H9 (cell line): ENCODE data around the gene KLK15. TPM values are rescaled to one million over a fixed set of nuclear protein-coding genes. Genes with fewer than 3 reads are reported as not detected.

Experiments
- DNase-seq: peaks from one replicate; pipeline ENCODE4 v3.0.0-alpha.2; 2017
- H2AFZ ChIP-seq: one replicate; pipeline ENCODE4 v1.6.1; 2013; ENCODE audit warnings: mild to moderate bottlenecking, low read length, control low read depth, moderate library complexity
- H2AK5ac ChIP-seq: 2 replicates; pipeline ENCODE4 v1.6.1; 2013; ENCODE audit warnings: low read length, control low read depth, mixed read lengths; ENCODE audit not compliant: insufficient read length
- H2BK120ac ChIP-seq: one replicate; pipeline ENCODE4 v1.6.1; 2013; ENCODE audit warnings: low read depth, mild to moderate bottlenecking, low read length, control low read depth, inconsistent platforms; ENCODE audit not compliant: poor library complexity, severe bottlenecking
- H2BK12ac ChIP-seq: 2 replicates; pipeline ENCODE4 v1.6.1; 2013; ENCODE audit warnings: low read length, control low read depth, mixed read lengths, low read depth; ENCODE audit not compliant: insufficient read length
- H2BK15ac ChIP-seq: 2 replicates; pipeline ENCODE4 v1.6.1; 2013; ENCODE audit warnings: low read depth, low read length, control low read depth
- H2BK20ac ChIP-seq: one replicate; pipeline ENCODE4 v1.6.1; 2013; ENCODE audit warnings: low read depth, mild to moderate bottlenecking, low read length, control low read depth, inconsistent platforms; ENCODE audit not compliant: poor library complexity, severe bottlenecking
- H2BK5ac ChIP-seq: 2 replicates; pipeline ENCODE4 v1.6.1; 2013; ENCODE audit warnings: low read length, control low read depth, mixed read lengths; ENCODE audit not compliant: insufficient read length
- H3K14ac ChIP-seq: 2 replicates; pipeline ENCODE4 v1.6.1; 2013; ENCODE audit warnings: low read length, control low read depth; ENCODE audit not compliant: insufficient read depth
- H3K18ac ChIP-seq: 2 replicates; pipeline ENCODE4 v1.6.1; 2013; ENCODE audit warnings: low read depth, mild to moderate bottlenecking, mixed read lengths, low read length, control low read depth; ENCODE audit not compliant: insufficient read length
- H3K23ac ChIP-seq: 2 replicates; pipeline ENCODE4 v1.6.1; 2013; ENCODE audit warnings: low read length, control low read depth, mixed read lengths, low read depth; ENCODE audit not compliant: insufficient read length
- H3K23me2 ChIP-seq: 2 replicates; pipeline ENCODE4 v1.6.1; 2013; ENCODE audit warnings: low read depth, mild to moderate bottlenecking, mixed read lengths, low read length, control low read depth; ENCODE audit not compliant: insufficient read length, poor library complexity, severe bottlenecking
- H3K27ac ChIP-seq: 2 replicates; pipeline ENCODE4 v1.5.1; 2013; ENCODE audit warnings: low read length, control low read depth, mixed read lengths, low read depth; ENCODE audit not compliant: insufficient read length
- H3K27me3 ChIP-seq: 2 replicates; pipeline ENCODE4 v1.6.1; 2013; ENCODE audit warnings: low read length, control low read depth, inconsistent platforms; ENCODE audit not compliant: insufficient read depth
- H3K4ac ChIP-seq: 2 replicates; pipeline ENCODE4 v1.6.1; 2013; ENCODE audit warnings: low read depth, mild to moderate bottlenecking, control low read depth, inconsistent platforms, low read length, moderate library complexity
- H3K4me1 ChIP-seq: 2 replicates; pipeline ENCODE4 v1.6.1; 2013; ENCODE audit warnings: low read length, control low read depth, inconsistent platforms; ENCODE audit not compliant: insufficient read depth
- H3K4me2 ChIP-seq: 2 replicates; pipeline ENCODE4 v1.6.1; 2013; ENCODE audit warnings: low read length, control low read depth, mixed read lengths; ENCODE audit not compliant: insufficient read length, insufficient read depth
- H3K56ac ChIP-seq: 2 replicates; pipeline ENCODE4 v1.6.1; 2013; ENCODE audit warnings: low read depth, mild to moderate bottlenecking, mixed read lengths, low read length, control low read depth; ENCODE audit not compliant: insufficient read length
- H3K79me1 ChIP-seq: 2 replicates; pipeline ENCODE4 v1.6.1; 2013; ENCODE audit warnings: low read depth, mild to moderate bottlenecking, moderate library complexity, low read length, control low read depth, inconsistent platforms; ENCODE audit not compliant: insufficient read depth, poor library complexity, severe bottlenecking
- H3K79me2 ChIP-seq: 2 replicates; pipeline ENCODE4 v1.6.1; 2013; ENCODE audit warnings: low read length, control low read depth, inconsistent platforms; ENCODE audit not compliant: insufficient read depth
- H3K9ac ChIP-seq: 2 replicates; pipeline ENCODE4 v1.6.1; 2013; ENCODE audit warnings: low read length, control low read depth, mixed read lengths; ENCODE audit not compliant: insufficient read length; ENCODE audit errors: extremely low read depth
- H3K9me3 ChIP-seq: one replicate; pipeline ENCODE4 v1.6.1; 2013; ENCODE audit warnings: low read depth, low read length, inconsistent platforms; ENCODE audit not compliant: control insufficient read depth
- H3T11ph ChIP-seq: one replicate; pipeline ENCODE4 v1.6.1; 2013; ENCODE audit warnings: mild to moderate bottlenecking, low read length, control low read depth, inconsistent platforms
- H4K20me1 ChIP-seq: one replicate; pipeline ENCODE4 v1.6.1; 2013; ENCODE audit not compliant: control insufficient read depth, insufficient read length, insufficient read depth
- H4K5ac ChIP-seq: 2 replicates; pipeline ENCODE4 v1.6.1; 2013; ENCODE audit warnings: low read depth, mild to moderate bottlenecking, mixed read lengths, low read length, control low read depth; ENCODE audit not compliant: insufficient read length
- H4K8ac ChIP-seq: replicated peaks from 2 replicates; pipeline ENCODE4 v1.6.1; 2013; ENCODE audit warnings: low read length, control low read depth, mixed read lengths, low read depth; ENCODE audit not compliant: insufficient read length
- H4K91ac ChIP-seq: 2 replicates; pipeline ENCODE4 v1.6.1; 2013; ENCODE audit warnings: low read depth, mild to moderate bottlenecking, moderate library complexity, mixed read lengths, low read length, control low read depth; ENCODE audit not compliant: insufficient read length
- H3K27ac Mint-ChIP-seq, 3 experiments: 2 replicates in 2 of 3; 3 replicates in 1 of 3; pipeline ENCODE4 v1.8.0; 2020 to 2021; ENCODE audit warnings: mixed read lengths in 3 of 3, mild to moderate bottlenecking in 1 of 3, moderate library complexity in 1 of 3
- H3K27me3 Mint-ChIP-seq: 2 replicates; pipeline ENCODE4 v1.8.0; 2021; ENCODE audit warnings: low read depth, mild to moderate bottlenecking, moderate library complexity, mixed read lengths
- H3K36me3 Mint-ChIP-seq, 3 experiments: 2 replicates in 2 of 3; 3 replicates in 1 of 3; pipeline ENCODE4 v1.8.0; 2020 to 2021; ENCODE audit warnings: low read depth in 3 of 3, mixed read lengths in 3 of 3; ENCODE audit not compliant: insufficient read depth in 1 of 3
- H3K4me1 Mint-ChIP-seq, 2 experiments: 2 replicates each; pipeline ENCODE4 v1.8.0; 2020; ENCODE audit warnings: mixed read lengths in 2 of 2
- H3K4me3 Mint-ChIP-seq, 2 experiments: 2 replicates in 1 of 2; 3 replicates in 1 of 2; pipeline ENCODE4 v1.8.0; 2020 to 2021; ENCODE audit warnings: mild to moderate bottlenecking in 2 of 2, mixed read lengths in 2 of 2, moderate library complexity in 1 of 2
- H3K9me3 Mint-ChIP-seq, 2 experiments: 2 replicates in 1 of 2; 3 replicates in 1 of 2; pipeline ENCODE4 v1.8.0; 2020; ENCODE audit warnings: mild to moderate bottlenecking in 2 of 2, mixed read lengths in 2 of 2, moderate library complexity in 1 of 2
- WGBS: extraction: QIAGEN DNeasy Blood & Tissue Kit; methylation state at CpG from one replicate; pipeline ENCODE4 v1.1.7; 2013; ENCODE audit warnings: missing lambda C conversion rate, low lambda C conversion rate, mixed read lengths; ENCODE audit not compliant: insufficient read length; ENCODE audit errors: extremely low coverage; 5-methylcytosine and 5-hydroxymethylcytosine counted together
- total RNA-seq: library from RNA; stranded (reverse); gene quantifications from 2 replicates; pipeline ENCODE4 v1.2.1, GENCODE V29; 2021
- TF ChIP-seq, protein P1 (sequence below): fragments of 200-600 bp; sonication (generic); conservative IDR thresholded peaks from 3 replicates; pipeline ENCODE4 v1.8.0; 2021; ENCODE audit warnings: antibody characterized with exemption, mild to moderate bottlenecking

KLK15 gene
- total RNA-seq, 1 experiment from 2014 or later, result not detected

DNA sequence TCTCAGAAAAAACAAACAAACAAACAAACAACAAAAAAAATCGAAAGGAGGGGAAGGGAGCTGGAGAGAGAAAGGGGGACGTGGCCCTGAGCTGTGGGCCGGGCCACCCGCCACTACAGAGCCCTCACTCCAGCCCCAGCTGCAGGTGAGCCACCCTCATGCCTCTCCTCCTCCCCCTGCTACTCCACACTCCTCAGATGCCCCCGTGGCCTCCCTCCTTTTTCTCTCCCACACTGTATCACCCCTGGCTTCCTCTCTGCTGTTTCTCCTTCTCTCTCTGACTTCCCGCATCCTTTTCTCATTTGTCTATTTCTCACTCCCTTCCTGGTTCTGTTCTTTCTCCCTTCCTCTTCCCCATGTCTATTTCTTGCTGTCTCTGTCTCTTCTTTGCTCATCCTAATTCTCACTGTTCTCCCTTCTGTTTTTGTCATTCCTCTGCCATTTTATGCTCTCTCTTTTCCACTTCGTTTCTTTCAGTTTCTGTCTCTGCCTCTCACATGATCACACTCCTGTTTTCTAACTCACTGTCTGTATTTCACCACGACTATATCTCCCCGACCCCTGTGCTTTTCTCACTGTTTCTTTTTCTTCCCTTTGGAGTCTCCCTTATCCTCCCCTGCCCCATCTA is 42.5 kb upstream of the KLK15 start:
- no peak overlapping the region for H2BK5ac ChIP-seq
- no peak overlapping the region for H4K8ac ChIP-seq
- no peak overlapping the region for H2BK12ac ChIP-seq
- H2BK15ac ChIP-seq, result no peak overlapping the region
- no peak overlapping the region for H3K4ac ChIP-seq
- no peaks in the 10 kb centered on the region; the same call in 1 of the 2 replicates for H3K27me3 ChIP-seq
- no peaks in the 10 kb centered on the region for H3K79me1 ChIP-seq
- no peak overlapping the region; the same call in 1 of the 2 replicates for H3K14ac ChIP-seq
- H3K23me2 ChIP-seq, result no peaks in the 10 kb centered on the region
- no peaks in the 10 kb centered on the region for H4K20me1 ChIP-seq
- H3K27me3 Mint-ChIP-seq, result peaks cover 39% of the 10 kb centered on the region
- H3K18ac ChIP-seq, result no peak overlapping the region
- H3K27ac ChIP-seq, result no peak overlapping the region
- peaks cover 4 to 10% of the 10 kb centered on the region in 2 experiments; a peak in 2 of 4 replicates for H3K4me1 Mint-ChIP-seq
- no peaks in the 10 kb centered on the region for H3K79me2 ChIP-seq
- H3K9me3 ChIP-seq, result no peaks in the 10 kb centered on the region
- no peak overlapping the region for H3K4me2 ChIP-seq
- no peak overlapping the region for H3K56ac ChIP-seq
- H2BK20ac ChIP-seq, result no peak overlapping the region
- no peak overlapping the region for H3K27ac Mint-ChIP-seq
- no peaks in the 10 kb centered on the region; the same call in 1 of the 2 replicates for H3K4me1 ChIP-seq
- no peaks in the 10 kb centered on the region for H3K36me3 Mint-ChIP-seq
- no peak overlapping the region for H2AK5ac ChIP-seq
- no peak overlapping the region for H4K5ac ChIP-seq
- H2AFZ ChIP-seq, result no peak overlapping the region
- H4K91ac ChIP-seq, result no peak overlapping the region
- TF ChIP-seq, protein P1, sequence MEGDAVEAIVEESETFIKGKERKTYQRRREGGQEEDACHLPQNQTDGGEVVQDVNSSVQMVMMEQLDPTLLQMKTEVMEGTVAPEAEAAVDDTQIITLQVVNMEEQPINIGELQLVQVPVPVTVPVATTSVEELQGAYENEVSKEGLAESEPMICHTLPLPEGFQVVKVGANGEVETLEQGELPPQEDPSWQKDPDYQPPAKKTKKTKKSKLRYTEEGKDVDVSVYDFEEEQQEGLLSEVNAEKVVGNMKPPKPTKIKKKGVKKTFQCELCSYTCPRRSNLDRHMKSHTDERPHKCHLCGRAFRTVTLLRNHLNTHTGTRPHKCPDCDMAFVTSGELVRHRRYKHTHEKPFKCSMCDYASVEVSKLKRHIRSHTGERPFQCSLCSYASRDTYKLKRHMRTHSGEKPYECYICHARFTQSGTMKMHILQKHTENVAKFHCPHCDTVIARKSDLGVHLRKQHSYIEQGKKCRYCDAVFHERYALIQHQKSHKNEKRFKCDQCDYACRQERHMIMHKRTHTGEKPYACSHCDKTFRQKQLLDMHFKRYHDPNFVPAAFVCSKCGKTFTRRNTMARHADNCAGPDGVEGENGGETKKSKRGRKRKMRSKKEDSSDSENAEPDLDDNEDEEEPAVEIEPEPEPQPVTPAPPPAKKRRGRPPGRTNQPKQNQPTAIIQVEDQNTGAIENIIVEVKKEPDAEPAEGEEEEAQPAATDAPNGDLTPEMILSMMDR, result no peak
- H2BK120ac ChIP-seq, result no peak overlapping the region
- H3K9me3 Mint-ChIP-seq, result peaks cover 0 to 1% of the 10 kb centered on the region in 2 experiments; a peak in 1 of 5 replicates
- no peak overlapping the region for H3K4me3 Mint-ChIP-seq
- H3K9ac ChIP-seq, result no peak overlapping the region
- WGBS, result no CpG with 5 or more reads among the region's 9 CpGs
- H3T11ph ChIP-seq, result no peak overlapping the region
- H3K23ac ChIP-seq, result no peak overlapping the region
- DNase-seq, result no peak
